Ovary (tissue), 9 donors: ENCODE measurements around the gene NFILZ. TPM values are rescaled to one million over a fixed set of nuclear protein-coding genes. Genes with fewer than 3 reads are reported as not detected.
A peak's percentile ranks its signal among the peaks of the same experiment; 100 is the strongest.

ENCODE experiments used
- DNase-seq, 5 donors: peaks; one replicate each; pipeline ENCODE4 v3.0.0-alpha.2; 2019 to 2020
- H3K27ac ChIP-seq, 2 donors: fragments of 200-600 bp; one replicate each; pipeline versions ENCODE4 v1.5.1 to v1.8.0; 2019 to 2022
- H3K27me3 ChIP-seq: fragments of 200-600 bp; one replicate; pipeline ENCODE4 v1.8.0; 2022
- H3K36me3 ChIP-seq: fragments of 200-600 bp; sonication (generic); one replicate; pipeline ENCODE4 v1.5.1; 2019
- H3K4me1 ChIP-seq: one replicate; pipeline ENCODE4 v1.8.1; 2013; ENCODE audit warnings: mild to moderate bottlenecking, moderate library complexity; ENCODE audit not compliant: insufficient read depth
- H3K4me3 ChIP-seq: fragments of 200-600 bp; sonication (generic); one replicate; pipeline ENCODE4 v1.5.1; 2017
- H3K9me3 ChIP-seq, 2 donors: fragments of 200-600 bp in 1 of 2; sonication (generic) in 1 of 2; one replicate each; pipeline versions ENCODE4 v1.5.1 to v1.8.1; 2013 to 2019; ENCODE audit warnings: mild to moderate bottlenecking in 1 of 2, moderate library complexity in 1 of 2
- EP300 ChIP-seq: sonication (generic); formaldehyde crosslinking; IDR thresholded peaks from one replicate; pipeline ENCODE4 v1.6.1; 2017; ENCODE audit warnings: antibody characterized with exemption
- POLR2A ChIP-seq: fragments of 450-650 bp; IDR thresholded peaks from one replicate; pipeline ENCODE4 v1.6.1; 2017; ENCODE audit warnings: antibody characterized with exemption, mild to moderate bottlenecking, moderate library complexity
- WGBS, 3 donors: extraction: QIAGEN DNeasy Blood & Tissue Kit in 1 of 3; methylation state at CpG; one replicate each; pipeline versions ENCODE4 v1.1.5 to v1.1.7; 2013 to 2017; 5-methylcytosine and 5-hydroxymethylcytosine counted together
- intact Hi-C, 4 donors: fragments of 100-400 bp; cut with DNase I; formaldehyde crosslinking; loops; one replicate each; pipeline versions ENCODE4 v1.11.0 to v1.15.1; 2022 to 2023
- polyA plus RNA-seq, 2 donors: library from polyadenylated mRNA; stranded (reverse); fragments of 200-250 nt in 1 of 2; fragments of 350-450 nt in 1 of 2; fragmentation: Illumina TruSeq in 1 of 2; extraction: RNeasy Lipid Tissue Mini Kit (QIAGEN cat#74804) in 1 of 2; gene quantifications; one replicate each; pipeline ENCODE4 v1.2.3, GENCODE V29; 2013 to 2014
- total RNA-seq, 7 donors: library from RNA; depleted of rRNA in 2 of 7; stranded (reverse); fragments of >200 nt in 2 of 7; fragmentation: NEBNext Ultra II Directional in 3 of 7; extraction: Animal tissue kit (Norgen Biotek cat#: 25700) in 3 of 7; gene quantifications; one replicate each; pipeline versions ENCODE4 v1.1.0 to v1.2.4, GENCODE V29; 2016 to 2023
- TF ChIP-seq, protein P1 (sequence below), 3 donors: fragments of 450-650 bp in 2 of 3; fragments of 200-600 bp in 1 of 3; IDR thresholded peaks; one replicate each; pipeline versions ENCODE4 v1.5.1 to v1.8.0; 2016 to 2022; ENCODE audit warnings: antibody characterized with exemption in 3 of 3, mild to moderate bottlenecking in 1 of 3
- donor health status: DM: no; HTN: no; CAD: no; lungs with moderate emphysema.
- donor health status: DM: no; HTN: no; CAD: no.
- donor health status: Bipolar disorder and iron deficiency.
- donor health status: DM: yes; HTN: yes; CAD: no.
- donor health status: DM: no; HTN: no; CAD: no.
- donor health status: DM: yes; HTN: yes; CAD: no.

Gene NFILZ
- total and polyA plus RNA-seq, 9 donors = not detected

DNA sequence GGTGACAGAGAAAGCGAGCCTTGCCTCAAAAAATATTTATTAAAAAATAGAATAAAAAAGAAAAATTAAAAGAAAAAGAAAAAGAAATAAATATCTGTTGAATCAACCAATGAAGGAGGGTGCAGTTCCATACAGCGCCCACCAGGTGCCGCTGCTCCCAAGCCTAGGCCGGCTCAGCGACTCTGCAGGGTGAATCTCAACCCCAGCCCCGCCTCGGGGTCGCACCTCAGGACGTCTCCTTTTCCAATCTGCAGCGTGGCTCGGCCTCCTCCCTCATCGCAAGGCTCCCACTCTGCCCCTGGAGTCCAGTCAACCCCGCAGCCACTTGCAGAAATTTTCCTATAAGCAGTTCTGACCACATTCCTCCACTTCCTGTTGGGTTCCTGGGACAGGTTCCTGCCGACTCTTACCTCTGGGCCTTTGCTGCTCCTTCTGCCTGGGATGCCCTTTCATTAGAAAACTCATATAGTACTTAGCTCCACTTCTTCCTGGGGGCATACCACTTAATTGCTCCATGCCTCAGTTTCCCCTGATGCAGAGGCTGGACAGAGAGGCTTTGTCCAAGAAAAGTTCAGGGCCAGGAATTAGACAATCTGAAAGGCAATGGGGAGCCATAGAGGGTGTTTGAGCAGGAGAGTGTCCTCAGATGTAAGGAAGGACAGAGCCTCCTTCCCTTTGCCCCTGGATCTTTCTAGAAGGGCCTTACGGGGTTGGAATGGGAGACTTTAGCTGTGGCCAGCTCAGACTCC, 24.3 kb downstream of the NFILZ start:
- no peak overlapping the region for H3K27ac ChIP-seq
- no peaks in the 10 kb centered on the region for H3K36me3 ChIP-seq
- H3K9me3 ChIP-seq = no peaks in the 10 kb centered on the region
- peaks cover 1% of the 10 kb centered on the region for H3K4me1 ChIP-seq
- H3K27me3 ChIP-seq = no peaks in the 10 kb centered on the region
- WGBS, 3 donors = 5 to 6% (median 5%) methylated on average over 15 of the region's 15 CpGs
- TF ChIP-seq, protein P1, sequence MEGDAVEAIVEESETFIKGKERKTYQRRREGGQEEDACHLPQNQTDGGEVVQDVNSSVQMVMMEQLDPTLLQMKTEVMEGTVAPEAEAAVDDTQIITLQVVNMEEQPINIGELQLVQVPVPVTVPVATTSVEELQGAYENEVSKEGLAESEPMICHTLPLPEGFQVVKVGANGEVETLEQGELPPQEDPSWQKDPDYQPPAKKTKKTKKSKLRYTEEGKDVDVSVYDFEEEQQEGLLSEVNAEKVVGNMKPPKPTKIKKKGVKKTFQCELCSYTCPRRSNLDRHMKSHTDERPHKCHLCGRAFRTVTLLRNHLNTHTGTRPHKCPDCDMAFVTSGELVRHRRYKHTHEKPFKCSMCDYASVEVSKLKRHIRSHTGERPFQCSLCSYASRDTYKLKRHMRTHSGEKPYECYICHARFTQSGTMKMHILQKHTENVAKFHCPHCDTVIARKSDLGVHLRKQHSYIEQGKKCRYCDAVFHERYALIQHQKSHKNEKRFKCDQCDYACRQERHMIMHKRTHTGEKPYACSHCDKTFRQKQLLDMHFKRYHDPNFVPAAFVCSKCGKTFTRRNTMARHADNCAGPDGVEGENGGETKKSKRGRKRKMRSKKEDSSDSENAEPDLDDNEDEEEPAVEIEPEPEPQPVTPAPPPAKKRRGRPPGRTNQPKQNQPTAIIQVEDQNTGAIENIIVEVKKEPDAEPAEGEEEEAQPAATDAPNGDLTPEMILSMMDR (IDR thresholded peaks at IDR 0.05) = peak; percentile 48 to 90 (median 70)
- no peak for TF ChIP-seq EP300
- H3K4me3 ChIP-seq = no peak overlapping the region
- intact Hi-C loops = loop anchor here (5.0 to 10.0 kb wide), 3 partner anchors 420 to 430 kb away; partner anchors contain the start of gene OR1M1 (in 1 of the 4)
- peak; percentile 22 to 65 (median 41) for DNase-seq

DNA sequence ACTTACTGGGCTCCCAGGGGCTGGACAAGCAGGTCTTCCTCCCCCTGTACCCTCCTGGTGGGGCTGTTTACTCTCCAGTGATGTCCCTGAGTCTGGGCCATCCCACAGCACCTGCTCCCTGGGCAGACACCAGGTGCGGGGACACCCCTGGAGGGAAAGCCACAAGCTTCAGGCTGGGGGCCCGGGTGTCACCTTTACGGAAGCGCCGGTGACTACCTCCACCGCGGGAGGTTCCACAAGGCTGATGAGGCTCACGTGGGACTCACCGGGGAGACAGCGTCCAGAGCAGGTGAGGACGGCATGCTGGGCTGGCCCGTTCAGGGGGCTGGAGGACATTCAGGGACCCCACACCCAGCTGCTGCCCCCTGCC, 24.9 kb downstream of the NFILZ start:
- no peak overlapping the region for H3K4me3 ChIP-seq
- DNase-seq = no peak
- TF ChIP-seq, protein P1 (IDR thresholded peaks at IDR 0.05) = no peak
- no peak for TF ChIP-seq EP300
- TF ChIP-seq POLR2A = no peak
- WGBS, 3 donors = 71 to 75% (median 72%) methylated on average over 12 of the region's 12 CpGs
- H3K27me3 ChIP-seq = no peaks in the 10 kb centered on the region
- H3K4me1 ChIP-seq = peaks cover 1% of the 10 kb centered on the region
- H3K9me3 ChIP-seq = no peaks in the 10 kb centered on the region
- intact Hi-C loops = loop anchor here (5.0 to 10.0 kb wide), 3 partner anchors 419 to 429 kb away; partner anchors contain the start of gene OR1M1 (in 1 of the 4)
- H3K36me3 ChIP-seq = no peaks in the 10 kb centered on the region
- no peak overlapping the region for H3K27ac ChIP-seq

DNA sequence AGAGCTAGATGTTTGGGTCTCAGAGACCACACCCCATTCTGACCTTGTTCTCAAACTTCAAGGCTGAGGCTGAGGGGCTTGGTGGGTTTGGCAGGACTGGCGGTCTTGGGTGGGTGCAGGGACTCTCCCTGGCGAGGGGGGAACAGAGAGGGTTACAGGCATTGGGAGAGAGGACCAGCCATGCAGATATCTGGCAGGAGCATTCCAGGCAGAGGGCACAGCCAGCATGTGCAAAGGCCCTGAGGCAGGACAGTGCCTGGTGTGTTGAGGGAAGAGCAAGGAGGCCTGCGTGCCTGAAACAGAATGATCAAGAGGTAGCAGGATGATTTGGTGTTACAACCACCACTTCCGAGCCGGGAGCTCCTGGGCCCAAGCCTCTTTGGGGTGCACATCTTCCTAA, 27.4 kb downstream of the NFILZ start:
- WGBS, 3 donors = 66 to 80% (median 77%) methylated on average over 5 of the region's 5 CpGs
- DNase-seq = no peak
- Histone ChIP-seq H3K27ac (no peak overlapping the region), H3K36me3 (no peaks in the 10 kb centered on the region), H3K27me3 (no peaks in the 10 kb centered on the region), H3K9me3 (no peaks in the 10 kb centered on the region), H3K4me3 (no peak overlapping the region), H3K4me1 (peaks cover 1% of the 10 kb centered on the region)
- TF ChIP-seq, protein P1 (IDR thresholded peaks at IDR 0.05) = no peak
- no peak for TF ChIP-seq EP300
- no peak for TF ChIP-seq POLR2A
- intact Hi-C loops = loop anchor here (5.0 to 10.0 kb wide), 3 partner anchors 417 to 427 kb away; partner anchors contain the start of gene OR1M1 (in 1 of the 4)

DNA sequence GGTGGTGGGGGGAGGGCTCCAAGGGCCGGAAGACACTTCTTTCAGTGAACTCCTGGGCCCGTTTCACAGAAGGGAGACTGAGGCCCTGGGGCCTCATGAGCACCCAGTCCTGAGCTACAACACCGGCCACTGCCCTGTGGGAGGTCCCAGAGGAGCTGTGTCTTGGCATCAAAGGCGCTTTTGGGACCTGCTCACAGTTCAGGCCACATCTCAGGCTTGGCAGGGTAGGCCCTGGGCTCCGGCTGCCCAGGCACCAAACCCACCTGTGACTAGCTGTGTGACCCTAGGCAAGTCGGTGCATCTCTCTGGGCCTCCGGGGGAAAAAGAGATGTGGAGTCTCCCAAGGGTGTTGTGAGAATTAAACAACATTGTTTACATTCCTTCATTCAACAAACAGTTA, 29.5 kb downstream of the NFILZ start:
- H3K27ac ChIP-seq = no peak overlapping the region
- no peaks in the 10 kb centered on the region for H3K4me1 ChIP-seq
- H3K4me3 ChIP-seq = no peak overlapping the region
- no peaks in the 10 kb centered on the region for H3K27me3 ChIP-seq
- TF ChIP-seq, protein P1 (IDR thresholded peaks at IDR 0.05) = no peak
- TF ChIP-seq EP300 = no peak
- TF ChIP-seq POLR2A = no peak
- DNase-seq = no peak
- H3K36me3 ChIP-seq = no peaks in the 10 kb centered on the region
- intact Hi-C loops = loop anchor here (5.0 to 10.0 kb wide), 3 partner anchors 415 to 425 kb away; partner anchors contain the start of gene OR1M1 (in 1 of the 4)
- 60 to 68% (median 66%) methylated on average over 7 of the region's 7 CpGs for WGBS, 3 donors
- no peaks in the 10 kb centered on the region for H3K9me3 ChIP-seq
